GM21717 (cell line): ENCODE results near the gene TECR.
"Not testable (repeated sequence)": the region's sequence is repeated elsewhere in the genome, so short reads cannot be mapped to it uniquely, and the experiment has no call there.

Experiments used
- ATAC-seq: cut with Tn5 transposase; IDR thresholded peaks from one replicate; pipeline ENCODE4 v1.9.1; 2021; ENCODE audit warnings: mild to moderate bottlenecking, moderate library complexity; ENCODE audit not compliant: unreplicated experiment

Gene TECR

GRCh38 chr19:14533450-14533849 is 4.1 kb downstream of the TECR start:
- no peak for ATAC-seq

- ATAC-seq, result no peak
These were observed 7.7 kb downstream of the TECR start for GRCh38 chr19:14536926-14537692.

DNA sequence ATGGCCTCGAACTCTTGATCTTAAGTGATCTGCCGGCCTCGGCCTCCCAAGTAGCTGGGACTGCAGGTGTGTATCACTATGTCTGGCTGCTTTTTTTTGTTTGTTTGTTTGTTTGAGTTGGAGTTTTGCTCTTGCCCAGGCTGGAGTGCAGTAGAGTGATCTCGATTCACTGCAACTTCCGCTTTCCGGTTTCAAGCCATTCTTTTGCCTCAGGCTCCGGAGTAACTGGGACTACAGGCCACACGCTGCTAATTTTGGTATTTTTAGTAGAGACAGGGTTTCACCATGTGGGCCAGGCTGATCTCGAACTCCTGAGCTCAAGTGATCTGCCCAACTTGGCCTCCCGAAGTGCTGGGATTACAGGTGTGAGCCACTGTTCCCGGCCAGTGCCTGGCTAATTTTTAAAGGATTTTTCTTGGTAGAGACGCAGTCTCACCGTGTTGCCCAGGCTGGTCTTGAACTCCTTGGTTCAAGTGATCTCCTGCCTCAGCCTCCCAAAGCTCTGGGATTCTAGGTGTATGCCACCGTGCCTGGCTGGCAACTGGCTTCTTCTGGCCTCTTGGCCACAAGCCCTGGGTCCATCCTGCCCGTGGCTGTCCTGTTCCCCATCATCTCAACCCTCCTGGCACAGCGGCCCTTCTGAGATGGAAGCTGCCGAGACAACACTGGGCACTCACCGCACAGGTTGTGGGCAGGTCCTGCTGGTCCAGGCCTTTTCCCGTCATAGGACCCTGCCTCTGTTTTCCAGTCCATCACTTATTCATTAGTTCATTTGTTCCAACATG is 11.5 kb downstream of the TECR start:
- no peak for ATAC-seq

DNA sequence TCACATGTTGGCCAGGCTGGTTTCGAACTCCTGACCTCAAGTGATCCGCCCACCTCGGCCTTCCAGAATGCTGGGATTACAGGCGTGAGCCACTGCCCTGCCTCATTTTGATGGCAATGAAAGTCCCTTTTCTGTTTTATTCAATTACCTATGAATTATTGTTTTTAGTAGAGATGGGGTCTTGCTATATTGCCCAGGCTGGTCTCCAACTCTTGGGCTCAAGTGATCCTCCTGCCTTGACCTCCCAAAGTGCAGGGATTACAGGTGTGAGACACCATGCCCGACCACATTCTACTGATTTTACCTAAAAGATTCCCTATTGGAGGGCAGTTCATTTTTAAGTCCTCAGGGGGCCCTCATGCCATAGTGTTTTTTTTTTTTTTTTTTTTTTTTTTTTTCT is 12.6 kb downstream of the TECR start:
- not testable (repeated sequence) for ATAC-seq

GRCh38 chr19:14542711-14543328 is 13.4 kb downstream of the TECR start:
- no peak for ATAC-seq

DNA sequence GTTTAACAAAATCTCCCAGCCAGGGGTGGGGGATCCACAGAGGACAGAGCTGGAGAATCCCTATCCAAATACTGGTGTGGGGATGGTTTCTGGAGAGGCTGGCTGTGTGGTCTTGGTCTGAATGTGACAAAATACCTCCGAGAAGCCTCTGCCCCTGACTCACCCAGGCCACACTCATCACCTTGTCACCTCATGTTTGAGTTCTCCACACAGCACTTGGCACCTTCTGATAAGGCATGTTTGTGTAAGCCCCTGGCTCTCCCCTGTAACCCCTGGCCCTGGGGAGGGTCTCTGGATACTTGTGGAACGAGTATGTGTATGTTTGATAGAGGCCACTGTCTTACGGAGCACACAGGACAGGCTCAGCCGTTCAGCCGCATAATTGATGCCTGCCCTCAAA is 14.7 kb downstream of the TECR start:
- no peak for ATAC-seq

GRCh38 chr19:14544977-14545715 is 15.8 kb downstream of the TECR start:
- no peak for ATAC-seq

DNA sequence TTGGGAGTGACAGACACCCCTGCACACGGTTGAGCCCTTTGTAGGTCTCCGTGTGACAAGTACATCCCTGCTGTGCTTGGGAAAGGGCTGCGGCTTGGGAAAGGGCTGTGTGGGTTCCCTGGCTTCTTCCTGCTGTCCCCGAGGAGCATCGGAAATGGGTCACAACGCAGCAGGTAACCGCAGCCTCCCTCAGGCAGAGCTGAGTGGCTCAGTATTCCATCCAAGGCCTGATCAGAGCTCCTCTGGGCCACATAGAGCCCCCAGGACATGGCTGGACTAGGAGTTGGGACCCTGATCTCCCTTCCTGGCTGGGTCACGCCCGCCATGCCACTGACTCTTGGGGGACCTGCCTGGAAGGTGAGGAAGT is 16.3 kb downstream of the TECR start:
- no peak for ATAC-seq

DNA sequence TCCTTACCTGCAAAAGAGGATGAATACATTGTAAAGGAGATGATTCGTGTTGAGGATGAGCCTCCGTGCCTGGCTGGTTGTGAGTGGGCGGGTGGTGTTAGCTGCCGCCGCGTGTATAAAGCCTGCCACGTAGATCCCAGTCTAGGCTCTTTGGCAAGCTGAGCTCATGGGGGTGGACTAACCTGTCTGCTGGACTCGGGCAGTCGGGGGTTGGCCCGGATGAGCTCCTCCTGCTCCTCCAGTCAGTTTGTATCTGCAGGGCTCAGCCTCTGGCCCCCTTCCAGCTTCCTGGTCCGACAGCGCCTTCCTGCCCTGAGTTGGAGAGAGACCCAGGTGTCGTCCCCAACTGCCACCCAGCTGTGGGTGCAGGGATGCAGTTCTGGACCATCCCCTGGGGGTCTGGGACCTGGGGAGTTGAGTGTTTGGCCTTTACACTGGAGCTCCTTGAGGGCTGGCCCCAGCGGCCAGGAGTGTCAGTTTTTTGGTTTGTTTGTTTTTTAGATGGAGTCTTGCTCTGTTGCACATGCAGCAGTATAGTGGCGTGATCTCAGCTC is 20.9 kb downstream of the TECR start:
- ATAC-seq, result no peak

- ATAC-seq, result not testable (repeated sequence)
These were observed 22.0 kb downstream of the TECR start for GRCh38 chr19:14551134-14552005.

DNA sequence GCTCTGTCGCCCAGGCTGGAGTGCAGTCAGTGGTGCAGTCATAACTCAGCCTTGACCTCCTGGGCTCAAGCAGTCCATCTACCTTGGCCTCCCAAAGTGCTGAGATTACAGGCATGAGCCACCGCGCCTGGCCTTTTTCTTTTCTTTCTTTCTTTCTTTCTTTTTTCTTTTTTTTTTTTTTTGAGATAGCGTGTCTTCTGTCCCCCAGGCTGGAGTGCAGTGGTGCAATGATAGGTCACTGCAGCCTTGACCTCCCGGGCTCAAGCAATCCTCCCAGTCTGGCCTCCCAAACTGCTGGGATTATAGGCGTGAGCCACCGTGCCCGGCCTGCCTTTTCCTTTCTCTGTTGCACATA is 22.6 kb downstream of the TECR start:
- ATAC-seq, result not testable (repeated sequence)

DNA sequence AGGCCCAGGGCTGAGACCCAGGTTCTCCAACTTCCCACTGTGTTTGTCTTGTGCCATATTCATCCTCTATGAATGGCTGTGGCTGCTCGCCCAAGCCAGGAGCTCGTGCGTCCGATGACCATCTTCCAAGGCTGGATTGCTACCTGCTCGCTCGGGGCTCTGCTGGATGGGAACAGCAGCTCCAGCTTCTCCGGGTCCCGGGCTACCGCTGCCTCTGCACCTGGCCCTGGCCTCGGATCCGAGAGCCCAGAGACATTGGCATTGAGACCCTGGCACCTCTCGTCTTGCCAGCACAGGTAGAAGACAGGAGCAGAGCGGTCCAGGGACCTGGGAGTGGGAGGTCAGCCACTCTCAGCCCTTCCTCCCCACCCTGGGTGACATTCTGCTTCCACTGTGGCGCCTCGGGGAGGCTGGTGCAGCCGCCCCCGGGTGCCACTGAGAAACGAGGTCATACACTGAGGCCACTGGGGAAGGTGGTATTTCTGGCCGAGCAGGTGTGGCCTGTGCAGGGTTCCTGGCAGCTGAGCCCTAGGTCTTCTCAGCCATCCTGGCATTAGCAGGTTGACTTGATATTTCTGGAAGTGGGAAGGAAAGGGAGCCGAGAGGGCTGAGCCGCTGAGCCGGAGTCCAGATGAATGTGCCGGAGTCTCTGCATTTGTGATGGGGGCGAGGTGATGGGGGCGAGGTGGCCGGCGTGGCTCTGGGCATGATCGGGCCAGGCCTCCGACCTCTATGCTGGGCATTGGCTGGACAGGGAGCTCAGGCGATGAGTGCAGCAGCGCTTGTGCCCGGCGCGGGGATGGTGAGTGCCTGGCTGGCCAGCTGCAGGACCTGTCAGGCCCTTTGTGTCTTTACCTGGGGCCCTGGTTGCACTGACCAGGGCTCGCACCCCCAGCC is 23.9 kb downstream of the TECR start:
- ATAC-seq, result no peak

GRCh38 chr19:14553939-14554243 is 24.5 kb downstream of the TECR start:
- no peak for ATAC-seq

DNA sequence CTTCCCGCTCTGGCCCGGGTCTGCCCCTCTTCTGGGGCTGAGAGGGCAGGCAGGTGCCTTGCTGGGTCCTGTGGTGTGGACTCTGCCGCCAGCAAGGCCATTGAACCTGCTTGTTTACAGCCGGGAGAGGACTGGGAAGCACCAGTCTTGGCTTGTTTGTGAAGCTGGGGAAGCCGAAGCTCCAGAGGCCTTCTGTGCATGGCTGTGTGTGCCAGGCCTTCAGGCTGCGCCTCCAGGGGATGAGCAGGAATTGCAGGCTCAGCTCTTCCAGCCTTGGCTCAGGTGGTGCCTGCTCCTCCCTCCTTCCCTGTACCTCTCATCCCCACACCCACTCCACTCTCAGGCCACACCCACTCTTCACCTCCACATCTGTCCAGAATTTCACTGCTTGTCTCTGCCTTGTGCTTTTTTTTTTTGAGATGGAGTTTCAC is 25.0 kb downstream of the TECR start:
- ATAC-seq, result no peak

DNA sequence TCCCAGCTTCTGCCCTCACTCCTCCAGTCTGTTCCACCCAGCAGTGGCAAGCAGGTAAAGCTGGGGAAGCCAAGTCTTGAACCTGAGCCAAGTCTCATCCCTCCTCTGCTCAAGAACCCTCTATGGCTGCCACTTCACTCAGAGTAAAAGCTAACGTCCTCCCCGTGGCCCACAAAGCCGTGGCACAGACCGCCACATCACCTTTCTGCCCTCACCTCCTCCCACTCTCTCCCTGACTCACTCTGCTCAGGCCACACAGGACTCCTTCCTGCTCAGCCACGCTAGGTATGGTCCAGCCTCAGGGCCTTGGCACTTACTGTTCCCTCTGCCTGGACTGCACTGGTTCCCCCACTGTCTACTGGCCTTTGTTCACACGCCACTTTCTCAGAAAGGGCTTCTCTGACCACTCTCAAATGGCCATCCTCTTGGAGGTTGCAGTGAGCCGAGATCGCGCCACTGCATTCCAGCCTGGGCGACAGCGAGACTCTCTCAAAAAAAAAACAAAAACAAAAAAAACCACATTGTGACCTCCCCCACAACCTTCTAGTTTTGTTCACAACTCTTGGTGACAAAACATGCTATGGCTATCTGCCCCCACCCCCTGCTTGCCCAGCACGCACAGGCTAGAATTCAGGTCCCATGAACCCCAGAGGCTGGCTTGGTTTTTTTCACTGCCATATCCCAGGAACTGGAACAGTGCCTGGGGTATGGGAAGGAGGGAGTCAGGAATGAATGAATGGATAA is 26.7 kb downstream of the TECR start:
- ATAC-seq, result no peak

- no peak for ATAC-seq
These were observed 27.3 kb downstream of the TECR start for GRCh38 chr19:14556662-14557188.

- ATAC-seq, result no peak
These were observed 29.1 kb downstream of the TECR start for GRCh38 chr19:14558370-14559066.
